Activated CD8-positive, alpha-beta memory T cell treated with anti-CD3 and anti-CD28 coated beads, Interleukin-2, amount 50 U/mL, for 4 hours (primary cell): ENCODE data around the gene FAM163B.

ENCODE experiments used
- DNase-seq: peaks from one replicate; pipeline ENCODE4 v3.0.0-alpha.2; 2020

Gene FAM163B

GRCh38 chr9:133539991-133540697, 69.0 kb downstream of the FAM163B start:
- no peak for DNase-seq

- DNase-seq = no peak
These were observed 70.0 kb downstream of the FAM163B start for GRCh38 chr9:133538851-133539833.

GRCh38 chr9:133538176-133538575, 71.0 kb downstream of the FAM163B start:
- no peak for DNase-seq

- no peak for DNase-seq
These were observed 71.9 kb downstream of the FAM163B start for GRCh38 chr9:133537257-133537656.

- DNase-seq = no peak
These were observed 72.7 kb downstream of the FAM163B start for GRCh38 chr9:133536536-133536935.

- no peak for DNase-seq
These were observed 73.1 kb downstream of the FAM163B start for GRCh38 chr9:133536080-133536479.

- DNase-seq = no peak
These were observed 73.8 kb downstream of the FAM163B start for GRCh38 chr9:133535306-133535877.

- peak; percentile 69 for DNase-seq
These were observed 74.6 kb downstream of the FAM163B start, which contains the start of gene ADAMTSL2 for GRCh38 chr9:133534346-133535291. ADAMTSL2 (plus strand) TSS chr9:133534704; CDS start chr9:133536713, 2,009 bp downstream.

GRCh38 chr9:133533857-133534256, 75.3 kb downstream of the FAM163B start:
- DNase-seq = no peak

GRCh38 chr9:133532937-133533668, 76.1 kb downstream of the FAM163B start:
- DNase-seq = peak; percentile 65

- DNase-seq = no peak
These were observed 77.9 kb downstream of the FAM163B start for GRCh38 chr9:133531293-133531692.

- no peak for DNase-seq
These were observed 79.3 kb downstream of the FAM163B start for GRCh38 chr9:133529874-133530273.

GRCh38 chr9:133529457-133529856, 79.7 kb downstream of the FAM163B start:
- no peak for DNase-seq

- no peak for DNase-seq
These were observed 80.3 kb downstream of the FAM163B start for GRCh38 chr9:133528876-133529241.

GRCh38 chr9:133528001-133528875, 81.0 kb downstream of the FAM163B start:
- DNase-seq = no peak

GRCh38 chr9:133527444-133527920, 81.7 kb downstream of the FAM163B start:
- no peak for DNase-seq
